GM18873 (cell line): ENCODE data around the gene TST.

Experiments used
- ATAC-seq: cut with Tn5 transposase; IDR thresholded peaks from one replicate; pipeline ENCODE4 v1.9.1; 2021; ENCODE audit warnings: mild to moderate bottlenecking, moderate library complexity, moderate number of reproducible peaks; ENCODE audit not compliant: unreplicated experiment, low FRiP score

The TST gene

GRCh38 chr22:37016134-37016910 is 2.9 kb downstream of the TST start:
- no peak for ATAC-seq

GRCh38 chr22:37015587-37015878 is 3.7 kb downstream of the TST start:
- no peak for ATAC-seq

- no peak for ATAC-seq
Measured at GRCh38 chr22:37014835-37015586, 4.2 kb downstream of the TST start.

GRCh38 chr22:37014415-37014806 is 4.8 kb downstream of the TST start:
- ATAC-seq: no peak

GRCh38 chr22:37012956-37013355 is 6.3 kb downstream of the TST start:
- no peak for ATAC-seq

GRCh38 chr22:37012262-37012904 is 6.9 kb downstream of the TST start:
- ATAC-seq: no peak

GRCh38 chr22:37011472-37011871 is 7.8 kb downstream of the TST start:
- no peak for ATAC-seq

GRCh38 chr22:37010976-37011375 is 8.3 kb downstream of the TST start:
- ATAC-seq: no peak

- ATAC-seq: no peak
Measured at GRCh38 chr22:37010174-37010573, 9.1 kb downstream of the TST start.

GRCh38 chr22:37009490-37009889 is 9.8 kb downstream of the TST start:
- ATAC-seq: no peak

GRCh38 chr22:37008365-37008764 is 10.9 kb downstream of the TST start:
- ATAC-seq: no peak

- no peak for ATAC-seq
Measured at GRCh38 chr22:37007651-37008050, 11.6 kb downstream of the TST start.

GRCh38 chr22:37002633-37003032 is 16.6 kb downstream of the TST start:
- ATAC-seq: no peak

- no peak for ATAC-seq
Measured at GRCh38 chr22:37001826-37002225, 17.4 kb downstream of the TST start.

GRCh38 chr22:37000676-37001534 is 18.3 kb downstream of the TST start:
- no peak for ATAC-seq

GRCh38 chr22:36999463-36999862 is 19.8 kb downstream of the TST start:
- ATAC-seq: no peak

GRCh38 chr22:36998620-36999351 is 20.5 kb downstream of the TST start:
- no peak for ATAC-seq

GRCh38 chr22:36997746-36998145 is 21.5 kb downstream of the TST start:
- ATAC-seq: no peak

- ATAC-seq: no peak
Measured at GRCh38 chr22:36991206-36991605, 28.0 kb downstream of the TST start.

GRCh38 chr22:36990457-36990856 is 28.8 kb downstream of the TST start:
- ATAC-seq: no peak
